Stimulated activated CD8-positive, alpha-beta memory T cell treated with anti-CD3 and anti-CD28 coated beads, Interleukin-4, amount 100 ng/mL, for 24 hours (primary cell): ENCODE measurements around the gene PRKCE.

Experiments
- DNase-seq: peaks from one replicate; pipeline ENCODE4 v3.0.0-alpha.2; 2020; ENCODE audit warnings: low read depth

PRKCE gene

GRCh38 chr2:45860136-45861121, 209.0 kb downstream of the PRKCE start:
- no peak for DNase-seq

- DNase-seq, result no peak
Observed at GRCh38 chr2:45862843-45863242, 211.4 kb downstream of the PRKCE start.

DNA sequence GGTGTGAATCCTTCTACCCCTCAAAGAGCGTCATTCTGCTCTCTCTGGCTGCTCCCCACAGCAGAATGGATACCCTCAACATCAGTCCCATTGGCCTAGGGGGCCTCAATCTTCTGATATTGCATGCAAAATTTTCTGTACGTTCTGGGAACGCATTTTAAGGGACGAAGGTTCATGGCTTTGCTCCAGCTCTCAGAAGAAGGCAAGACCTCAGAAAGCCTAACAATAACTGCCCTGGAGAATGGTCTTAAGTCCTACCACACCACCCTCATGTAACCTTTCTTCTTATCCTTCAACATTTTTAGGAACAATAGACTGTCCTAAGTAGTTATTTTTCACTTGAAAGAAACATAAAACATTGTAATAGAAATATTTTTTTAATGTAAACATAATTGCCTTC, 212.6 kb downstream of the PRKCE start:
- DNase-seq, result no peak

- DNase-seq, result no peak
Observed at GRCh38 chr2:45867349-45867748, 215.9 kb downstream of the PRKCE start.

GRCh38 chr2:45867800-45868199, 216.3 kb downstream of the PRKCE start:
- no peak for DNase-seq

GRCh38 chr2:45869165-45869501, 217.7 kb downstream of the PRKCE start:
- no peak for DNase-seq

- no peak for DNase-seq
Observed at GRCh38 chr2:45871025-45871424, 219.6 kb downstream of the PRKCE start.

DNA sequence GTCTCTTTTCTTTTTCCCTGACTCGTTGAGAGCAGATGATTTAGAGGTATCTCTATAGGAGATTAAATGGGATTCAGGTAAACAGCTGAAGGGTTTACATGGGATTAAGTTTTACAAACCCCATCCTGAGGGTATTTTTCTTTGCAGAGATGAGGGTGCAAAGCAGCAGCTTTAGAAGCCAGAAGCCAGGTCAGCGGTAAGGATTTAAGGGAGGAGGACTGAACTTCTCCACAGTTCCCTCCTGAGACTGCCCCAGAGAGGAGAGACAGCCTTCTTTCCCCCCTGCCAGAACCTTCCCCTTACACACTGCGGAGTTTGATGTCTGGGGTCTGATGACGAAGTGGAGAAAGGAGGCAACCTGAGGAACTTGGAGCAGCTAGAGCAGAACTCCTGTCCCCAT, 220.1 kb downstream of the PRKCE start:
- no peak for DNase-seq

- no peak for DNase-seq
Observed at GRCh38 chr2:45872211-45872610, 220.7 kb downstream of the PRKCE start.

- DNase-seq, result no peak
Observed at GRCh38 chr2:45874344-45874743, 222.9 kb downstream of the PRKCE start.

- no peak for DNase-seq
Observed at GRCh38 chr2:45876611-45877010, 225.1 kb downstream of the PRKCE start.

GRCh38 chr2:45879406-45879805, 227.9 kb downstream of the PRKCE start:
- no peak for DNase-seq

- no peak for DNase-seq
Observed at GRCh38 chr2:45879936-45880335, 228.5 kb downstream of the PRKCE start.

GRCh38 chr2:45881970-45882581, 230.6 kb downstream of the PRKCE start:
- no peak for DNase-seq

- no peak for DNase-seq
Observed at GRCh38 chr2:45882707-45883602, 231.5 kb downstream of the PRKCE start.

DNA sequence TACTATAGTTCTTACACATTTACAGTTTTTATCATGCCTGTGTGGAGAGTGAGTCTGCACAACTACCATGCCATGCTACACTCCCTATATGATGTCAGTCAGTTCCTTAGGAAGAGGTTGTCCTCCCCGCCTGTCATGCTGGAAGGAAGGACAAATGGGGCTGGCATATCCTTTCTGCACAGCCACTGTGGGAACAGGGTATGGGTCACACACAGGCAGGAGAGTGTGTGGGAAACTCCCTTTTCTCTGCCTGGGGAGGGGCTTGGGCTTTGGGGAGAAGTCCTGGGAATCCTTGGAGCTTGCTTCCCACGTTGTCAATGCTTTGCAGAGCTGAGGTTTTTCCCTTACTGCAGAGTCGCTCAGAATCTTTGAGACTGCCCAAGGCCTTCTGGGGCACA, 232.1 kb downstream of the PRKCE start:
- no peak for DNase-seq

GRCh38 chr2:45884126-45884525, 232.7 kb downstream of the PRKCE start:
- DNase-seq, result no peak

- DNase-seq, result no peak
Observed at GRCh38 chr2:45885171-45885621, 233.7 kb downstream of the PRKCE start.

- no peak for DNase-seq
Observed at GRCh38 chr2:45886171-45886663, 234.7 kb downstream of the PRKCE start.

GRCh38 chr2:45888167-45888566, 236.7 kb downstream of the PRKCE start:
- no peak for DNase-seq

DNA sequence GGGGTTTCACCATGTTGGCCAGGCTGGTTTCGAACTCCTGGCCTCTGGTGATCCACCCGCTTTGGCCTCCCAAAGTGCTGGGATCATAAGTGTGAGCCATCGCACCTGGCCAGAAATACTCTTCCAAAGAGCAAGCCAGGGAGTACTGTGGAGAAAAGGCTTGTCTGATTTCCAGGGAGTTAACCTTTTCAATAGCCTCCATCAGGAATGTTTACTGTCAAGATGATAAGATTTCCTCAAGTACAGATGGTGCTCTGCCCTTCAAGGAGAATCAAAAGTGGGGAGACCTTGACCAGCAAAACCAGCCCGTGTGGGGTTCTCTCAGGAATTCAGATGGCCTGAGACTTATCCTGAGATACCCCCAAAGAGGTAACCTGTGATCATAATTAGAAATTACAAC, 237.2 kb downstream of the PRKCE start:
- DNase-seq, result no peak

DNA sequence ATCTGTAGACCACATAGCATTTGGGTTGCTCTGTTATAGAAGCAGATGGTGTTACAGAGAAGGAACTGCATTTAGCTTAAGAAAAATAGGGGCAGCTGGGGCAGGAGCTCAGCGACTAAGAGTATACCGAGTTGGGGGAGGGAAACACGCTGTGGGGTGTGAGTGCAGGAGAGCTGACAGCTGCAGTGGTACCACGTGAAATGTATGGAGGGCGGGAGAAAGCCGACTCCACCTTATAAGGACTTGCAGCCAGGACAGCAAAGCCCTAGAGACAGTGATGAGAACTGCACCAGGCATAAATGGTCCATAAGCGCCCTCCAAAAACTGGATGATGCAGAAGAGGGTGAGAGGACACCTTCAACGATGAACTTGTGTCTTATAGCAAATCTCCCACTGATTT, 237.6 kb downstream of the PRKCE start:
- peak; percentile 14 for DNase-seq
